Measurements from ENCODE around the gene UNC5CL. TPM values are rescaled to one million over a fixed set of nuclear protein-coding genes. Genes with fewer than 3 reads are reported as not detected.
"Not testable (repeated sequence)": the region's sequence is repeated elsewhere in the genome, so short reads cannot be mapped to it uniquely, and the experiment has no call there.

The UNC5CL gene
- polyA plus RNA-seq, 3 donors: 0.90 to 11.0 (median 1.3) TPM

GRCh38 chr6:41021832-41022231, 17.2 kb downstream of the UNC5CL start:
- H3K27ac ChIP-seq (ENCODE audit: low read depth, low read length): no peak overlapping the region
- WGBS, 3 donors: 31 to 90% (median 81%) methylated on average over 3 of the region's 3 CpGs

- 67 to 100% (median 94%) methylated on average over 1 of the region's 1 CpG for WGBS, 3 donors
- no peak overlapping the region for H3K27ac ChIP-seq (ENCODE audit: low read depth, low read length)
These were observed 21.4 kb downstream of the UNC5CL start for GRCh38 chr6:41017663-41018062.

GRCh38 chr6:41015860-41016259, 23.2 kb downstream of the UNC5CL start:
- 91 to 99% (median 96%) methylated on average over 3 to 4 of the region's 5 CpGs for WGBS, 3 donors

GRCh38 chr6:41014780-41015179, 24.2 kb downstream of the UNC5CL start:
- WGBS, 3 donors: 89 to 93% (median 92%) methylated on average over 4 of the region's 4 CpGs
- no peak overlapping the region for H3K27ac ChIP-seq (ENCODE audit: low read depth, low read length)

More at GRCh38 chr6:41015860-41016259, 23.2 kb downstream of the UNC5CL start:
- not testable (repeated sequence) for H3K27ac ChIP-seq (ENCODE audit: low read depth, low read length)

GRCh38 chr6:41013466-41014153, 25.4 kb downstream of the UNC5CL start:
- no peak overlapping the region for H3K27ac ChIP-seq (ENCODE audit: low read depth, low read length)
- 38 to 86% (median 85%) methylated on average over 5 of the region's 5 CpGs for WGBS, 3 donors

GRCh38 chr6:41011673-41012072, 27.3 kb downstream of the UNC5CL start:
- H3K27ac ChIP-seq (ENCODE audit: low read depth, low read length): no peak overlapping the region
- WGBS, 3 donors: 60 to 86% (median 82%) methylated on average over 2 of the region's 2 CpGs

- 95 to 100% (median 97%) methylated on average over 1 of the region's 1 CpG for WGBS, 3 donors
- H3K27ac ChIP-seq (ENCODE audit: low read depth, low read length): no peak overlapping the region
These were observed 29.4 kb downstream of the UNC5CL start for GRCh38 chr6:41009669-41010068.

- no peak overlapping the region for H3K27ac ChIP-seq (ENCODE audit: low read depth, low read length)
- 91 to 94% (median 93%) methylated on average over 3 of the region's 3 CpGs for WGBS, 3 donors
These were observed 31.0 kb downstream of the UNC5CL start for GRCh38 chr6:41008011-41008410.

- 87 to 93% (median 90%) methylated on average over 4 of the region's 4 CpGs for WGBS, 3 donors
- not testable (repeated sequence) for H3K27ac ChIP-seq (ENCODE audit: low read depth, low read length)
These were observed 32.0 kb downstream of the UNC5CL start for GRCh38 chr6:41006980-41007379.

GRCh38 chr6:41006217-41006616, 32.8 kb downstream of the UNC5CL start:
- H3K27ac ChIP-seq (ENCODE audit: low read depth, low read length): not testable (repeated sequence)

GRCh38 chr6:41002168-41002567, 36.9 kb downstream of the UNC5CL start:
- H3K27ac ChIP-seq (ENCODE audit: low read depth, low read length): no peak overlapping the region
- 77 to 84% (median 81%) methylated on average over 3 of the region's 3 CpGs for WGBS, 3 donors

More at GRCh38 chr6:41006217-41006616, 32.8 kb downstream of the UNC5CL start:
- 6 to 20% (median 8%) methylated on average over 7 of the region's 7 CpGs for WGBS, 3 donors

GRCh38 chr6:41000248-41000647, 38.8 kb downstream of the UNC5CL start:
- no peak overlapping the region for H3K27ac ChIP-seq (ENCODE audit: low read depth, low read length)
- 71 to 82% (median 77%) methylated on average over 4 of the region's 4 CpGs for WGBS, 3 donors

GRCh38 chr6:40999569-40999968, 39.5 kb downstream of the UNC5CL start:
- 13 to 44% (median 26%) methylated on average over 3 of the region's 3 CpGs for WGBS, 3 donors
- H3K27ac ChIP-seq (ENCODE audit: low read depth, low read length): no peak overlapping the region

- 55 to 77% (median 72%) methylated on average over 4 of the region's 4 CpGs for WGBS, 3 donors
- H3K27ac ChIP-seq (ENCODE audit: low read depth, low read length): no peak overlapping the region
These were observed 40.4 kb downstream of the UNC5CL start for GRCh38 chr6:40998661-40999060.

- no peak overlapping the region for H3K27ac ChIP-seq (ENCODE audit: low read depth, low read length)
- 11 to 59% (median 53%) methylated on average over 4 of the region's 4 CpGs for WGBS, 3 donors
These were observed 41.6 kb downstream of the UNC5CL start for GRCh38 chr6:40997234-40997957.

GRCh38 chr6:40996591-40997233, 42.3 kb downstream of the UNC5CL start:
- H3K27ac ChIP-seq (ENCODE audit: low read depth, low read length): no peak overlapping the region
- 18 to 73% (median 63%) methylated on average over 6 of the region's 6 CpGs for WGBS, 3 donors

GRCh38 chr6:40992746-40993145, 46.3 kb downstream of the UNC5CL start:
- H3K27ac ChIP-seq (ENCODE audit: low read depth, low read length): no peak overlapping the region
- 68 to 89% (median 79%) methylated on average over 3 of the region's 3 CpGs for WGBS, 3 donors

GRCh38 chr6:40990301-40990700, 48.7 kb downstream of the UNC5CL start:
- WGBS, 3 donors: 86 to 96% (median 92%) methylated on average over 4 of the region's 4 CpGs
- H3K27ac ChIP-seq (ENCODE audit: low read depth, low read length): no peak overlapping the region
